Stimulated activated CD8-positive, alpha-beta memory T cell treated with anti-CD3 and anti-CD28 coated beads, Interleukin-12 subunit alpha, Interleukin-12 subunit beta, amount 100 ng/mL, for 24 hours (primary cell): Measurements from ENCODE around the gene NELL2.
"Not testable (repeated sequence)": the region's sequence is repeated elsewhere in the genome, so short reads cannot be mapped to it uniquely, and the experiment has no call there.

ENCODE experiments used
- DNase-seq: peaks from one replicate; pipeline ENCODE4 v3.0.0-alpha.2; 2020; ENCODE audit errors: extremely low read depth

The NELL2 gene

DNA sequence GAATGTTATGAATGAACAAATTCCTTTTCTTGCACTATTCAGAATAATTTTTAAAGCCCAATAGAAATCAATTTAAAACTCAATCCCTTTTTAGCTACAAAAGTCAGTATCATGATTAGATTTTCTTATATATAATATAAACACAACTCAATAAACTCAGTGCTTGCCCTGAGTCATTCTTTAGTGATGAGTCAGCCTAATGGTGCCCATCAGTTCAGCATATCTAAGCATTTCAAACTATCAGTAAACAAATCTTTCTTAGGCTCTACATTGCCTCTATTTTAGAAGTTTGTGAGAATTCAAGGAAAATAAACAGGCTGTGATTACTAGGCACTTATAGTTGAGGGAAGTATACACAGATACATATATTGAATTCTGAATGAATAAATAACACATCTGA is 179.6 kb downstream of the NELL2 start:
- no peak for DNase-seq

DNA sequence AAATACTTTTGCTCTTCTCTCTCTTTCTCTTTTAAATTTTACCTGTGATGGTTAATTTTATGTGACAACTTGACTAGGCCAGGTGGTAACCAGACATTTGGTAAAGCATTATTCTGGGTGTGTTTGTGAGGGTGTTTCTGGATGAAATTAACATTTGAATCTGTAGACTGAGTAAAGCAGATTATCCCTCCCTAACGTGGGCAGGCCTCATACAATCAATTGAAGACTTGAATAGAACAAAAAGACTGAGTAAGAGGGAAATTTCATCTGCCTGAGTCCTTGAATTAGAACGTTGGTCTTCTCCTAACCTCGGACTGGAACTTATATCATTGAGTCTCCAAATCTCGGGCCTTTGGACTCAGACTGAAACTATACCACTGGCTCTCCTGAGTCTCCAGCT is 182.1 kb downstream of the NELL2 start:
- DNase-seq, result no peak

DNA sequence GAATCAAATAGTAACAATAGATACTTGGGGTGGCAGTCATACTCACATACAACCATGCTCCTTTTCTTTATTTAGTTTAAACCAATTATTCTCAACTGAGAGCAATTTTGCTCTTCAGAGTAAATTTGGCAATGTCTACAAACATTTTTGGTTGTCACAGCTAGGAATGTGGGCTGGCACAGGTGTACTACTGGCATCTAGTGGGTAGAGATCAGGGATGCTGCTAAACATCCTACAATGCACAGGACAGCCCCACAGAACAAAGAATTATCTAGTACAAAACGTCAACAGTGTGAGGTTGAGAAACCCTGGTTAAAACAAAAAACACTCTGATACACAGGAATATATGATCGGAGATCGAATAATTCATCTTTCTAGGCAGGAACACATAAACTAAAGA is 186.5 kb downstream of the NELL2 start:
- no peak for DNase-seq

DNA sequence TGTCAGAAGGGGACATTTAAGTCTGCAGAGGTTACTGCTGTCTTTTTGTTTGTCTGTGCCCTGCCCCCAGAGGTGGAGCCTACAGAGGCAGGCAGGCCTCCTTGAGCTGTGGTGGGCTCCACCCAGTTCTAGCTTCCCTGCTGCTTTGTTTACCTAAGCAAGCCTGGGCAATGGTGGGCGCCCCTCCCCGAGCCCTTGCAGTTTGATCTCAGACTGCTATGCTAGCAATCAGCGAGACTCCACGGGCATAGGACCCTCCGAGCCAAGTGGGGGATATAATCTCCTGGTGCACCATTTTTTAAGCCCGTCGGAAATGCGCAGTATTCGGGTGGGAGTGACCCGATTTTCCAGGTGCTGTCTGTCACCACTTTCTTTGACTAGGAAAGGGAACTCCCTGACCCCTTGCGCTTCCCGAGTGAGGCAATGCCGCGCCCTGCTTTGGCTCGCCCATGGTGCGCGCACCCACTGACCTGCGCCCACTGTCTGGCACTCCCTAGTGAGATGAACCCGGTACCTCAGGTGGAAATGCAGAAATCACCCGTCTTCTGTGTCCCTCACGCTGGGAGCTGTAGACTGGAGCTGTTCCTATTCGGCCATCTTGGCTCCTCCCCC is 189.2 kb downstream of the NELL2 start:
- not testable (repeated sequence) for DNase-seq

DNA sequence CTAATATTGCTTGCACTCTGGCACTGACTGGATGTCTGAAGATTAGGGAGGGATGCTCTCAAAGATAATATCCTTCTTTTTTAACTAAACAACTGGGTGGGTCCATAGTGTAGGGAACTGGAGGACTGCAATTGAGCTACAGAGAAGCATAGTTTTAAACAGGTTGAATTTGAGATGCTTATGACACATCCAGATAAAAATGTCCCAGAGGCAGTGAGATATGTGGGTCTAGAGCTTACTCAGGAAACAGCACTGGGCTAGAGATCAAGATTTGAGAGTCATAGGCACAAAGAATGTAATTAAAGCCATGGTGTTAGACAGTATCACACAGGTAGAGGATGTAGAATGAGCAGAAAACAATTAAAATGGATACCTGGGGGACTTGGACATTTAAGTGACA is 198.4 kb downstream of the NELL2 start:
- DNase-seq, result no peak

DNA sequence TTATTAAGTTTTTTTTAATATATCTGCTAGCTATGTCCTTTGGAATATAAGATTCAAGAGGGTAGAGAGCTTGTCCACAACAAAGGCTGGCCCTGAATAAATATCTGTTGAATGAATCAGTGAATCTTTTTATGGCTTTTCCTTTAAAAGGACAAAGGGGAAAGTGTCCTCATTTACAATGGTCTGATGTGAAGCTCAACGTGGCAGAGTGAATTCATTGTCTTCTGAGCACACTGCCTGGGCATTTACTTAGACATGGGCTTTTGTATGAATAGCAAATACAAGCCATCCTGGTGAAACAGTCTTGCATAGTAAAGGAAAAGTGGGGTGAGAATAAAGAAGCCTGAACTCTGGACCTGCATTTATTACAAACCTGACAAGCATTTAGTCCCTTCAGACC is 201.2 kb downstream of the NELL2 start:
- no peak for DNase-seq

DNA sequence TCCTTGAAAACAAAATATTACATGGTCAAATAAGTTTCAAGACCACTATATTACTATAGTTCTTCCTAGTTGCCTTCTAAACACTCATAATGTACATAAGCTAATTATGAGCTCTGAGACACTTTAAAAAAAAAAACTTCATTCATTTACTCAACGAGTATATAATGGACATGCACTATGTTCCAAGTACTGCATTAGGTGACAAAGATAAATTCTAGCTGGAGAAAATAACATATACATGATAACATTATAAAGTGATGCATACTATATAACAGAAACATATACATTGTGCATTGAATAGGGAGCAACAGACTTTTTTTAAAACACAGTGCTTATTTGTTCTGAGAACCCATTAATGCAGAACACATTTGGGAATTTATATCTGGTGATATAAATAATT is 202.3 kb downstream of the NELL2 start:
- DNase-seq, result no peak

DNA sequence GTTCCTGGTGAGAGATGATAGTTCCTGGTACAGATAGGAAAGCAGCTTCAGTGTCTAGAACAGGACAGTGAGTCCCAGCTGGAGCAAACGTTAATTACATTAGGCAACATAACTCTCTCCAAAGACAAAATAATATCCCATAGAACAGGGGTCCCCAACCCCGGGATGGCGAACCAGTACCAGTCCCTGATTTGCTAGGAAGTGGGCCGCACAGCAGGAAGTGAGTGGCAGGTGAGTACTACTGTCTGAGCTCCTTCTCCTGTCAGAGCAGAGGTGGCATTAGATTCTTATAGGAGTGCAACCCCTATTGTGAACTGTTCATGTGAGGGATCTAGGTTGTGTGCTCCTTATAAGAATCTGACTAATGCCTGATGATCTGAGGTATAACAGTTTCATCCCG is 204.1 kb downstream of the NELL2 start:
- no peak for DNase-seq

DNA sequence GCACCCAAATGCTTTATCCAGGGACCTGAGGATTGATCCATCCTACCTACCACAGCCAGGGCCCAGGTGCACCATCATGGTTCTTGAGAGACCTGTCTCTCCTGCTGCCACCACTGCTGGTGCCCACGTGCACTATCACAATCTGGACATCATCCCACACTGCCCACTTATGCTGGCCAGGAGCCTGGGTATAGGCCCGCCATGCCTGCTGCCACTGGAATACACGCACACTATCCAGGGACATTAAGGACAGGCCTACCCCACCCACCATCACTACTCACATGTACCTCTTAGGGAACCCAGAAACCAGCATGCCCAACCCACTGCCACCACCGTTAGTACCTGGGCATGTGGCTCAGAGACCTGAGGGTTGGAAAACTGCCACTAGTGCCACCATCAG is 207.7 kb downstream of the NELL2 start:
- no peak for DNase-seq

DNA sequence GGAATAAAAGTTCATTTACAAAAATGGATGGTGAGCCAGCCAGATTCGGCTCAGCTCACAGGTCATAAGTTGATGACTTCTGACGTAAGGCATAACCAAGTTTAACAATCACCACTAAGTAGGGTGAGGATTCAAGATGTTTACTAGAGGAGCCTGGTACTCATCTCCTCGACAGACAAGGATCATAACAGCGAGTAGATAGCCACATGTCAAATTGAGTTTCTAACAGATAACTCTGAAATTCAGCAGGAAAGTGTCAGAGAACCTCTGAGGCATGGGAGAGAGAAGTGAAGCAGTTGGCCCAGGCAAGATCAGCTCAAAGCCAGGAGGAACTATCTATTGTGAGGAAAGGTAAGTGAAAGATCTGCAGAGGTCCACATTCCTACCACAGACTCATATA is 208.7 kb downstream of the NELL2 start:
- no peak for DNase-seq

DNA sequence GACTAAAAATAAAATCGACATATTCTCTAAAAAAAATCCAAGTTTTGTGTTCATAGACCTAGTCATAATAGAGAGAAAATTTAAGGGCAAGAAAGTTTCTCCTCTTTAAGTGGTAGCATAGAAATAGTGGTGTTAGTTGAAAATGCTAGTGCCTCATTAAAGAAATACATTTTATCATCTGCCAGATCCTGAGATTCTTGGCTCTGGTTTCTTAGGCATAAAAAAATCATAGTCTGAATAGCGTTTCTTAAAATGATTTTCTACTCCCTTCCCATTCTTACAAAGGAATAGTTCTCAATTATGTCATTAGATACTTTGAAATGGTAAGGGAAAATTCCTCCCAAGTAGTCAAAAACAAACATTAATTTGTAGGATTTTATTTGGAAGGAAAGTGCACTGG is 212.8 kb downstream of the NELL2 start:
- no peak for DNase-seq

DNA sequence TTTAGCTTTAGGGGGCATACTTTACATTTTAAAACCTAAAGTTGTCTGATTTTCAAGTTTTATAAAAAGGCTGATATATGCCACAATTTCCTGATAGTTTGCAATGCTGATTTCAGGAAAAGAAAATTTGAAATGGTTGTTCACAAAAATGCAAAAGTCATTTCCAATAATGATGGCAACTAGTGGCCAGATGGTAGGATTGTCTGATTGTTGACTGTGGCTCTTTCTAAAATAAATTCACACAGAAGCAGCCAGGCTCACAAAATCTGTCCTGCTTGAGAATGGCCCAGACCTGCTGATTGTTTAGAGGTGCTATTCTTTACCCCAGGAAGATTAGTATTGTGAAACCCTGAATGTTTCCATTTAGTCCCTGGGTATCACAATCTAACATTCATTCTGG is 220.3 kb downstream of the NELL2 start:
- no peak for DNase-seq

DNA sequence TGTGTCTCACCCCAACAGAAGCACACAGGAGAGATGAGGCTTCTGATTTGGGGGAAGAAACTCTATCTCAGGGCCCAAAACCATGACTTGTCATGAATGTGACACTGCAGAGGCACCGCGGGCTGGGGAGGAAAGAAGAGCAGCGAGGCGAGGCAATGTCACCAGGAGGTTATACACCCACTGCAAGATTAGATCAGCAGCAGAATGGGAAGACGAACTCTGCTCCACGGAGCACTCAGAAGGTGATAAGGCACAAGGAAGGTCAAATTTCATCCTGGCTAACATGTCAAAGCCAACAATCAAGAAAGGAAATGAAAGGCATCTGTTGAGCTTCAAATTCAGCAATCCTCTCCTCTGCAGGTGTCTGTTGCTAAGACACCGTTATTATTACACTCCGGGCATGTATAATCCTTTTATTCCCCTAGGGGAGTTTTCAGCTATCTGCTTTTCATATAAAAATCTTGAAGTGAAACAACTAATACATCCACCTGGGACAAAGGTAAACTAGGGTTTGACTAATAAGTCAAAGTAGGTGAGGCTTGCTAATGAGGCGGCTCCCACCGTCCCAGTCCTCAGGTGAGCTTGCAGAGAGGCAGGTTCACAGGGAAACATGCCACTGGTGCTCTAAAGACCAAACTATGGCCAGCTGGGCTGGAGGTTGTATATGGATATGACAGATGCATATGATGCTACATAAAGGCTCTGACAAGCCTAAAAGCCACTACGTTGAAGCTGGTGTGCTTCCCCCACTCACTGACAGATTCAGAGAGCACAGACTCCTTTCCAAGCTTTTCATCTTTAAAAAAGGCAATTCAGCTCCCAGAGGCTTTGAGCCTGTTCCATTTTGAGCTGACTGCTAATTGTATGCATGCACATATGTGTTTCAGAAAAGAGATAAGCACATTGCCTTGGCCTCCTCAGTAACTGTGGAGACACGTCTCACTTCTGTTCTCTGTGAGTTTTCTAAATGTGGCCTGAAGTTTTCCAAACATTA is 221.2 kb downstream of the NELL2 start:
- no peak for DNase-seq

DNA sequence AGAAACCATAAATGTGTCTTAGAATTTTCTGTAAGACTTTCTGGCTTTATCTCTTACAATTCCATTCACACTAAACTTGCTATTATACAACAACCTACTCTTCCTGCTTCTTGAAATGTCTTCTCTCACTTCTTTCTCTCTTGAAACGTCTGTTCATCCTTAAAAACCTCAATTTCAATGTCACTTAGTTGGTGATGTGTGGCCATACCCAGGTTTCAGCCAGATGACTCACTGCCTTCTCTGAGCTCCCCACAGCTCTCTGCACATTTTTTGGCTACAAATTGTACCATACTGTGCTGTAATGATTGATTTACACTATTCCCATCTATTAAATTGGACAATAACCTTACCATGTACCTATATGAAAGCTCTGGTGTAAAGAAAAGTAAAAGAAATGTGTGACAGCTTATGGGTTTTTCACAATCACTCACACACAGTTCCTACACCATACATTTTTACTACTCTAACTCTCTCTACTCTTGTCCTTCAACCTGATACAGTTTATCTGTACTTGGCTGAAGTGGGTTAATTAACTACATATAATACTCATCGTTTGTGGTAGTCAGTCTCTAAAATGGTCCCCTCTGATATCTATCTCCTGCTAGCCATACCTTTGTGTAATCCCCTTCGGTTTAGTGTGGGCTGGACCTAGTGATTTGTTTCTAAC is 222.1 kb downstream of the NELL2 start:
- no peak for DNase-seq

DNA sequence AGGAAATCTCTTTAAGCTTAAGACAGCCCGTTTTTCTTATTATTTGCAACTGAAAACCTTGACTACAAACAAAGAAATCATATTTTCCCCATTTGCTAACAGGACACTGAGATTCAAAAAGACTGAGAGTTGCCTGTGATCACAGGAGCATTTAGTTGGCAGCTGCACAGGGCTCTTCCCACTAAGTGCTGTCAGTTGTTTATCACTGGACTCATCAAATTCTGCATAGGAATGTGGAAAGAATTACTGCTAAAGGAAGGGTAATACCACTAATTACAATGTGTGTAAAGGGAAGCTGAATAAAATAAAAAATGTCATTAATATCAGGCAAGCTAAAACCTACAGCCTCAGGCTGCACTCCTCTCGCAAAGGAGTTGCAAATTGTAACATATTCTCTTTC is 226.4 kb downstream of the NELL2 start:
- DNase-seq, result no peak

DNA sequence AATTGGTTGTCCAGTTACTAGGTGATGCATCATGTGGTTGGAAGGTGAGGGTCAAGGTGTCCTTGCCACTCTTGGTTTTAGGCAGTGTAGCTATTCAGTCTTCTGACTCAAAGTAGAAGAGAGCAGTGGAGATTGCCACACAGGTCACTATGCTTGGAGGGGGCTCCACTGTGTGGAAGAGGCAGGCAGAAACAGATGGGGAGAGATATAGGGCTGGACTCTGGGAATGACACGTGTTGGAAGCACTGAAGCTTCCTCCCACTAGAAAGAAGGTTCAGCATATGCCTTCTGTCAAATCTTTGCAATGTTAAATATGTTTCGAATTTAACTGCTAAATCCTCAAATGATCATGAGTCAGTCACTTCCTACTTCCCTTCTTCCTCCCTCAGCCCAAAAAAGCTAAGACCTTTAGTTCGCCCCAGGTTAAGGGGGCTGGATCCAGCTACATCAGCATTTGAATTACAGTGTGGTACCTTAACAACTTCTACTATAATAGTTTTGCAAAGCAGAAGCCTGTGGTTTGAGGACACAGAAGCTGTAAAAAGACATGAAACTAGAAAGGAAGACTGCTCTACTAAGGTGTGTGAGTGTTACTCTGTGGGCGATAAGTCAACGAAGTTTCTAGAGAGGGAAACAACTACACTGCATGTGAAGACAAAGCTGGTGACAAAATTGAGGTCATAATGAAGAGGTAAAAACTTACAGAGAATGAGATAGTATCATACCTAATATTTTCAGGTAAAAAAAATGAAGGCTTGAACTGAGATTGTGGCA is 228.0 kb downstream of the NELL2 start:
- no peak for DNase-seq

DNA sequence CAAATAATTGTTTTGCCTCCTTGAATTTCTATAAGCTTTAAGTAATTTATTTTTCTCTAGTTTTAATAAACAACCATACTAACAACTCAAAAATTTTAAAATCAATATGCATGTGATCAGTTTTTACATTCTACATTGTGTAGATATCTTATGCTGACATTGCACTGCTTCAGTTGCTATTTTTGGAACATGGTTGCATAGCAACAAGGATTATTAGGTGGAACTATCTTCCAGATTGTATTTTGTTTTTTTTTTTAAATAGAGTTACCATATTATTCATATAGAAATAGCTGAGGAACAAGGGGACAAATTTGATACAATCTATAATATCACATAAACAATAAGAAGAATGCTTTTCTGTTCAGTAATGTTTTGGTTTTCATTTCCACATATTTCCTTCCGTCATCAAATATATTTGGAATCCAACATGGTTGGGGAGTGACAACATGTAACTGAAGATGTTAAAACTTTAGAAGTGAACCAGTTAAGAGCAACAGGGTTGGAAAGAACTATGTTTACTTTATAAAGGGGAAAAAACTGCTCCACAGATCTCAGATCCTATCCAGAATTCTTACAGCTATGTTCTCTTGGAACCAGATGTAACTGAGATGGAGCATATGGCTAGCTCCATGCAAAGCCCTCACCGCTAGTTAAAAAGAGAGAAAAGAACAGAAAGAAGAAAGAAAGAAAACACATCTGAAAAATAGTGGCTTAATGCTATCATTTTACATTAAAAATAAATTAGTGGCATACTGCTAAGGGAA is 235.5 kb downstream of the NELL2 start:
- DNase-seq, result no peak

DNA sequence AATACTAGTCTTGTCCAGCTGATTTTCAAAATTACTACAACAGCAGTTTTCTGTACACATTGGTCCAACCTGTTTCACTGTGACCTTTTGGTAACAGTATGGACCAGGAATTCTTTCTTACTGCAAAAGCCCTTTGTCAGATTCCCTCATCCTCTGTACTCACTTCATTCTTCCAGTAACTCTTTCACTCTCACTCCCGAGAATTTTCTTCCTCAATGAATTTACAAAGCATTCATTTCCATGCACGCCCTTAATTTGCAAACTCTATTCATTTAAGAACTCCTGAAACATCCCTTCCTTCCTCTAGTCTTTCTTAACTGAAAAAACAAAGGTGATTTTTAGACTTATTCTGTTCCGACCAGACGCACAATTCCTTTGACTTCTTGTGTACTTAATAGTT is 238.2 kb downstream of the NELL2 start:
- no peak for DNase-seq

DNA sequence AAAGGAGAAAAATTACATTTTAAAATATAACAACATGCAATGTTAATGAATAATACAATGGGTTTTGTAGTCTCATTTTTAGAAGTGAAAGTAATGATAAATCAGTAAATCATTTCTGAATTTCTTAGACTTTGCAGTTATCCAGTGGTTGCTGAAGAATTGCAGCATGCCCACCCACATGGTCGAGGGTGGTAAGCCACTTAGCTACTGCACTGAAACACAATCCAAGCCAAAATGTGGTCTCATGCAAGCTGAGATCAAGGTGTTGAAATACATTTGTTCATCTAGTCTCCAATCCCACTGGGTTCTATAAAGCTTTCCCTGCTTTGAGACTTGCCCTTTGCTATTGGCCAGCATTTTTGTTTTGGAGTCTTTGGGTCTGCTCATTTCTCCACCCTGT is 247.9 kb downstream of the NELL2 start:
- DNase-seq, result no peak

DNA sequence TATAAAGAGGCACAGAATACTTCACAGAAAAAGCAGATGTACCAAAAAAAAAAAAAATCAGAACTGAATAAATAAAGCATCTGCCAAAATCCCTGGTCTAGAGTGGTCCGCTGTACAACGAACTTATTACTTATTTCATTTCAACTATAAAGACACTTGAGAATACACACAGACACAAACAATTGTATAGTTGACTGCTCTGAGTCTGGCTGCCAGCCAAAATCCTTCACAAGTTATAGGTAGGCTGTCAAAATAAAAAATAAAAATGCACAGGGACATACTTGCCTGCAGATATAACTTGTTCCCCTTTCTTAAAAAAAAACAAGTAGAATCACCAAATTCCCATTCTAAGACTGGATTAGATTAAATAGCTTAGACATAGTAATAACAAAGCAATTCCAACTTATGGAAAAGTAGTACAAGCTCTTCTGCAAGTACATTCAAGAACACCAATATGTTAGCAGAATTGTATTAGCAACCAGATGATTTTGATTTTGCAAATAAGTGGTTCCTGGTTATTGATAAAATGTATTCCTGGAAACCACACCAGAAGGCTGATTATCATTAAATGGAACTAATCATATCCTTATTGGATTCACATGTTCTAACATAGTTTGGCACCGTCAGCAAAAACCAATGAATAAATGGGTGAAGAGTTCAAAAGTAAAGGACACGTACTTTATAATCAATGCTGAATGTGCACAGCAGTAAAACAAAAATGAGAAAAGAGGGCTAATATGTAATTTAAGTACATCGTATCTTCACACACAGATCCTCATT is 248.5 kb downstream of the NELL2 start:
- DNase-seq, result no peak

DNA sequence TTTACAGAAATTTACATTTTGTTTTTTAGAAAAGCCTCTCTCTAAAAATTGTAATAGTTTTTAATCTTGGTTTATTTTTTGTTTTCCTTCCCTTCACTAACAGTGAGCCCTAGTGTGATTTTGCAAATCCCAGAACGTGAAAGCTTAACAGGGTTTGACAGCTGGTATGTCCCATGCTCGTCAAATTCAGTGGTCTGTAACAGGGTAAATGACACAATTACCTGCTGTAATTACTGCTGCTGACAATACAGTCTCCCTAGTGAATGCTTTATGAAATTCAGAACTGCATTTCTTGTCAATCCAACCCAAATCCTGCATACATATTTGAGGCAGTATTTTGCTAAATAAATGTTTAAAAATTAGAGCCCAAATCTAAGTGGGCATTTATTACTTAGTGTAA is 249.2 kb downstream of the NELL2 start:
- DNase-seq, result no peak
